Measurements from ENCODE around the gene PRELP. TPM values are rescaled to one million over a fixed set of nuclear protein-coding genes. Genes with fewer than 3 reads are reported as not detected.
"Not testable (repeated sequence)": the region's sequence is repeated elsewhere in the genome, so short reads cannot be mapped to it uniquely, and the experiment has no call there.

Gene PRELP
- not detected in 2 replicates for total RNA-seq (2014; rRNA removed; shearing (Covaris generic); ENCODE audit: low replicate concordance)

DNA sequence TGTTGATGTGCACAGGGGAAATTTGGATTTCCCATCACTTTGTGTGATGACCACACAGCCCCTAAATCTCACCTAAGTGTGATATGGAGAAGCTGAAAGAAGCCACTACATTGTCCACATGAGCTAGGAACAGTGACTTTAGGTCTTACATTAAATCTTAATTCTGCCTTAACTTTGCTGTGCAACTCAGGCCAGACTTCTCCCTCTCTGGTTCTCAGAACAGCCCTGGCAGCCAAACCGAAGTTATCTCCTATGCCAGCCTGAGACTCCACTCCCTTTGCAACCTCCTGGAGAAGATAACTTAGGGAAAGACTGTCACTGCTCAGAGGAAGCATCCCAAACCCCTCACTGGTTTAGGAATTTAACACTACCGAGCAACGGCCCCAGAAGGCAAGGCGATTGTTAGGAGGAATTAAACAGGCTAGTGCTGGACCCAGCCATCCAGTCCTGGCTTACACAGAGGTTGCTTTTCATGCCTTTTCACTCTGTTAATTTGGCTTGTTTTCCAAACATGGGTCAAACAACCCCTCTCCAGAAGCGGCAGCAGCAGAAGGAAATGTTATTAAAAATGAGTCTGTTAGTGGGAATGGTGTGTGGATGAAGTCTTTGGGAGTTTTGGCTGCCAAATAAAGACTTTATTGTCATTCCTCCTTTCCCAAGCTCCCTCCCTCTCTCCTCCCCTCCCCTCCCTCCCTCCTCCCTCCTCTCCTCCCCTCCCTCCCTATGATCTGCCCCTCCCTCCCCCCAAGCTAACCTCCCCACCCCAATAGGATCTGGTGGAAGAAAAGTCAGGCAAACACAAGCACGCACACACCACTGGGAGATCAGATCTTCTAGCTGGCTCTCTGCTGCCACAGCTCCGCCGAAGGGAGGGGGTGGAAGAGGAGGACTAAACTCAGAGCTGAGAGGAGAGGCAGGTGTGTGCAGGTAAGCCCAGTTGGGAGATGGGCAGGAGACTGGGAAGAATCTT is at the start of gene PRELP:
PRELP (plus strand) TSS at position 795 of the 970 bp plus-strand sequence. CDS start 7,379 bp downstream, outside the sequence.
- no peak for DNase-seq (ENCODE audit: low read depth)
- in situ Hi-C loops (cut with HindIII; ENCODE audit: low pct_unique_long_range_greater_than_20kb, low sequenced_read_pairs) = no loop called here

DNA sequence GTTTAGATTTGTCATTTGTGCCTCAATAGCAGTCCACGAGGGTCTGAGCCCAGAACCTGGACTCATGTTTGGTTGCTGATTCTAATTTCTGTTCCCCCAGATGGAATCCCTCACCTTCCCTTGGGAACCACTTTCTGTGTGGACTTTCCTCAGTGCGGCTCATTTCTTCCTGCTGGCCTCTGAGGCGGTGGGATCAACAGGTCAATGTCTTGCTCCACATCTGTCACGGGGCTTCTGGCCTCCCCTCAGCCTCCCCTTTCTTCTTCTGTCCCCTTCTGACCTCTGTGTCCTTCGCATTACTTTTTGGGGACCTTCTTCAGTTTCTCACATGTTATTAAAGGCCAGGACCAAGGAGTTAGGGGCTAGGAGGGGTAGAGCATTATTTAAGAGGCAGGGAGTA is 49.2 kb upstream of the PRELP start:
- DNase-seq (ENCODE audit: low read depth) = no peak
- in situ Hi-C loops (cut with HindIII; ENCODE audit: low pct_unique_long_range_greater_than_20kb, low sequenced_read_pairs) = no loop called here

DNA sequence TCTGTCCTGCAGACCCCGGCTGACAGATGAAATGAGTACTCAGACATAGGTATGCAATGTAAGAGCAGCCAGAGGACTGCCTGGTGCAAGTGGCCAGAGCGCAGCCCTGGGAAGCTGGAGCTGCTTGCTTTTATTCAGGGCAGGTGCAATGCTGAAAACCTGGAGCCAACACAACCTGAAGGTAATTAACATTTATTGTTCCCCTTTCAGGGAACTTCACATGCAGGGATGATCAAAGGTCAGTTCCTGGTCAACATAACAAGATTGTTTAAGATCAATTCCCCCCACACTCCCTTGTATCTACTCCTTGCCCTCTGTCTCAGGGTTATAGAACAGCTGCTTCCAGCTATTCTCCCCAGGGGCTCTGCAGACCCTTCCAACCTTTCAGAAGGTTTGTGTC is 48.7 kb upstream of the PRELP start:
- no peak for DNase-seq (ENCODE audit: low read depth)
- in situ Hi-C loops (cut with HindIII; ENCODE audit: low pct_unique_long_range_greater_than_20kb, low sequenced_read_pairs) = no loop called here

DNA sequence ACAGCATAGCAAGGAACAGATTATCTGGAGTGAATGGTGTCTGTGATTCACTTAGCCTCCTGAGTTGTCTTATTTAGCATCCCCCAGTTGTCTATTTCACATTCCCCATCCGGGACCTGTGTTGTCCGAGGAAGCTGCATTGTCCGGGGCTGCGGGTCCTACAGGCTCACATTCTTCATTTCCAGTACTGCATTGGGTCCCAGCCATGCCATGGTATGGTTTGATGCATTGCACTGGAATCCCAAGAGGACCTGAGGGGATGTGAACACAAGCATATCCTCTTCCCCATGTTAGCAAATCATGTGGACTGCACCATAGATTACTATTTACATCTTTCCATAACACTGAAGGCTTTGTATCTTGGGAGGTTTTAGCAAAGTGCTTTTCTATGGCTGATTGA is 48.2 kb upstream of the PRELP start:
- DNase-seq (ENCODE audit: low read depth) = no peak
- in situ Hi-C loops (cut with HindIII; ENCODE audit: low pct_unique_long_range_greater_than_20kb, low sequenced_read_pairs) = no loop called here

DNA sequence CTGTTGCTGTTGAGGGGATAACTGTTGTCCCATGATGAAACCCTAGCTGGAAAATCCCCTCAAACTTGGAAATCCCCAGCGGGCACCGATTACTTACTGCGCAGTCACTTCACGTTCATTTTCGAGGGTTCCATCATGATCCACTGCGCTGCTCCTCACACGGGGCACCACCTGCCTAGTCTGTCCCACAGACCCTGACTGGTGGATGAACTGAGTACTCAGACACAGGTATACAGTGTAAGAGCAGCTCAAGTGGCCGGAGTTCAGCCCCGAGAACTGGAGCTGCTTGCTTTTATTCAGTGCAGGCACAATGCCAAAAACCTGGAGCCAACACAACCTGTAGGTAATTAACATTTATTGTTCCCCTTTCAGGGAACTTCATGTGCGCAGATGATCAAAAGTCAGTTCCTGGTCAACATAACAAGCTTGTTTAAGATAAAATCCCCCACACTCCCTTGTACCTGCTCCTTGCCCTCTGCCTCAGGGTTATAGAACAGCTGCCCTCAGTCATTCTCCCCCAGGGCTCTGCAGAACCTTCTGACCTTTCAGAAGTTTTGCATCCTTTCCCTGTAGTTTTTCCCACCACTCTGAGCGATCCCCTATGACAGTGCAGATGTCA is 46.5 kb upstream of the PRELP start:
- DNase-seq (ENCODE audit: low read depth) = no peak
- in situ Hi-C loops (cut with HindIII; ENCODE audit: low pct_unique_long_range_greater_than_20kb, low sequenced_read_pairs) = no loop called here

DNA sequence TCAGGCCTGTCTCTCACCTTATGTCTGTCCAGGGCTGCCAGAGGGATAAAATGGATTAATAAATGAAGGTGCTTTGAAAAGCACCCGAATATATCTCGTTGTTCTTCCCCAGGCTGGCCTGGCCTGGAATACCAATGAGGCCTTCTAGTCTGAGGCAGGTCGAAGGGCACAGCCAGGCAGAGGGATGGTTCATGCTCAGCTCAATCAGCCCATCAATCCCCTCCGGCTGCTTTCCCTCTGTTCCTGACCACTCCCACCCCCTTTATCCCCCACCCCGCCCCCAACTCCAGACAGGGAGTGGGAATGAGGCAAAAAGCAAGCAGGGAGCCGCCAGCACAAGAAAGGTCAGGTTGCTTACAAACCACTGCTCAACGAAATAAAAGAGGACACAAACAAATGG is 40.0 kb upstream of the PRELP start:
- in situ Hi-C loops (cut with HindIII; ENCODE audit: low pct_unique_long_range_greater_than_20kb, low sequenced_read_pairs) = no loop called here

DNA sequence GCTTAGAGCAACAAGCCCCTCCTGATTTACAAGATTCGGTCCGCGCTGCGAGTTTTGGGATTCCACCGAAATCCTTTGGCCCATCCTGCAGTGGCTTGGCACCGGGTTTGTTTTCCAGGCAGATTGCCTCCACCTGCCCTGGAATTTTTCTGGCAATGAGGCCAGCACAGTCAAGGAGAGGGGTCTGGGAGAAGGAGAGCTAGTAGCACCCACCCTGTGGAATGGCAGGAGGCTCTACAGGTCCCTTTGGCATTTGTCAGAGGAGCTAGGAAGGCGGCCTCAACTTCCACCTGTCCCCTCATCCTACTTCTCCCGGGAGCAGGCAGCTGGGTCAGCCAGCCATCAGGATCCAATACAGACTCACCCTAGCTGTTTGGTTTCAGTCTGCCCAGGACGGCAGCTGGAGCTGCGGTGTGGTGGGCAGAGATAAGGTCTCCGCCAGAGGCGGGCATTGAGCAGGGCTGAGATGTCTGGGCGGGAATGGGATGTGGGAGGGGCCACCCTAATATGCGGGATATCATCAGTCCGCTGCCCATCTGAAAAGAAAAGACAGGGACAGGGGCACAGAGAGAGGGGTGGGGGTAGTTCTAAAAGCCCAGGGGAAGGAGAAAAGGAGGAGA is 37.8 kb upstream of the PRELP start:
- in situ Hi-C loops (cut with HindIII; ENCODE audit: low pct_unique_long_range_greater_than_20kb, low sequenced_read_pairs) = no loop called here
- no peak for DNase-seq (ENCODE audit: low read depth)

More for the DNA sequence above, 40.0 kb upstream of the PRELP start:
- DNase-seq (ENCODE audit: low read depth) = no peak

DNA sequence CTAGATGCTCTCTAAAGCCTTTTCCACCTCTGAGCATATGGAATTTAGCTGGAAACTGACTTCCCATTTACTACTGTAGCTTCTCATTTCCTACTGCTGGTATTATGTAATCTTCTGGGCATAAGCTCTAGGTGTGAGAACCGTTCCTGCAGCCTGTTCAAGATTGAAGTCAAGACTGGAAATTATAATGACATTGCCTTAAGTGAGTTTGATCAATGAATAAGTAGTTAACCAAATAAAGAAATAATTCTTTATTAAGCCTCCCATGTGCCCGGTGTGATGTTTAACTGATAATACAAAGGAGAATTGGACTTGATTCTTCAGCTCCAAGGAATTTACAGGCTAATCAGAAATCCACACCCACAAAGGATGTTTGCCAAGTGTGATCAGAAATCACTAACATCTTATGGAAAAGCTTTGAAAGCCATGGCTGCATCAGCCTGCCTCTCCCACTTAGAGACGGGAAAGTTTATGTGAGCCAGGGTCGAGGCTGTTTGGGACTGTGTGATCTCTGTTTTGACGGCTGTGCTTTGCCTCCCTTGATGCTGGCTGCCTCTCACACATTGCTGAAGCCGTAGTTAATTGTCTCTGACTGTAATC is 36.4 kb upstream of the PRELP start:
- DNase-seq (ENCODE audit: low read depth) = no peak
- in situ Hi-C loops (cut with HindIII; ENCODE audit: low pct_unique_long_range_greater_than_20kb, low sequenced_read_pairs) = no loop called here

DNA sequence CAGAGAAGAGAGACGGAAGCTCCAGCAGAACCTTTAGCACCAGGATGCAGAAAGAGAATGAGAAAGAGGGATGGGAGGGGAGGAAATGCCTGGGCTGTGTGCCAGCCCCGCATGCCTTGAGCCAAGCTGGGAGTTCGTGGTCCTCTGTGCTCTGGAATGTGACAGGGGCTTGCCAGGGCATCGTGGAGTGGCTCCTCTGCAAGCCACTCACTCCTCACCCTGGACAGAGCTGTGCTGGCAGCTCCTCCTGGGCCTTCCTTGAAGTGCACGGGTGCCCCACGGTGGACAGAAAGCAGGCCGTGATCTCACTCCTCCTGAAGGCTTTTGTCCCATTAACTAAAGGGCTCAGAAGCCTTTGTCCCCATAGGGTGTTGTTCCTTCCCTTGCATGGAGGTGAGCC is 34.8 kb upstream of the PRELP start:
- in situ Hi-C loops (cut with HindIII; ENCODE audit: low pct_unique_long_range_greater_than_20kb, low sequenced_read_pairs) = no loop called here
- DNase-seq (ENCODE audit: low read depth) = peak; percentile 24

DNA sequence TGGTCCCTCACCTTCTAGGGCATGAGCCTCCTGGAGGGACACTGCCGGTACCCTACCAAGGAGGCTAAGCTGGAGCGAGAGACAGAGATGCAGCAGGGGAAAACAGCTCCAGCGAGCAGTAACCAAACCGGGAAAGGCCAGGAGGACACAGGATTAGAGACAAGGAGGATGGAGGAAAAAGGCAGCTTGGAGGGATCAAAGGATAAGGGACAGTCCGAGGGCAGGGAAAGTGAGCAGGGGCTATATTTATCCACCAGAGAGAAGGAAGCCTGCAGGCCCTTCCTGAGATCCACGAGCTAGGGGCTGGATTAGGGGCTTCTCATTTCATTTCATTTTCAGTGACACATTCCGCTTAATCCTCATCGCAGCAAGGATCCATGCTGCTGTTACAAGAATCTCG is 33.8 kb upstream of the PRELP start:
- in situ Hi-C loops (cut with HindIII; ENCODE audit: low pct_unique_long_range_greater_than_20kb, low sequenced_read_pairs) = no loop called here
- DNase-seq (ENCODE audit: low read depth) = no peak

DNA sequence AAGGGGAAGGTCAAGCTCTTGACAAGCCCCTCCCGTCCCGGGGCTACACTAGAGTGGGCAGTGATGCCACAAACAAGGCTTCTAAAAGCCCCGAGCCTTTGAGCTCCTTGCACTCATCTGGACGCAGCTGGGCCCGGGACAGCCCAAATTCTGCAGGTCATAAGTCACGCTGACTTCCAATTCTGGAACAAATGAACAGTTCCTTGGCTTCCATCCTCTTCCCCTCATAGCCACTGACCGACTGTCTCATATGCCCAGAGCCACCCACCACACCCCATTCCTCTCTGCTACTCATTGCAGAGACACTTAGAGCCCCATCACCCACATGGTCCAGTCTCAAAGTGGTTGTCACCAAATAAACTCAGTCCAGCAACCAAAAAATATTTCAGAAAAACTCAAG is 32.8 kb upstream of the PRELP start:
- in situ Hi-C loops (cut with HindIII; ENCODE audit: low pct_unique_long_range_greater_than_20kb, low sequenced_read_pairs) = no loop called here

DNA sequence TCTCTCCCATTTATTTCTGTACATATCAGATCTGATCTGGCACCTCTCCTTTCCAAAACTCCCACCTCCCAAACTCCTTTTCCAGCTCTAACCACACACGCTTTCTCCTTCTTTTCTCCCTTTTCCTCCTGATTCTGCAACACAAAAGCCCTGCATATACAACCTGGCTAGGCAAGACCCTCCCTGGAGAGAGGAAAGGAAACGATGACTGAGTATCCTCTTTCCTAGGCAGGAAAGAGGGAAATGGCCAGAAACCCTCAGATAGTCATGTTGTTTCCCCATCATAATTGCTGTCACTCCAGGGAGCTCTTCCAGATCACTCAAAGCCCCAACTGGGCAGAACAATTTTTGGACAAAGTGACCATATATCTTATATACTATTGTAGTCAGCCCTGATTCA is 32.3 kb upstream of the PRELP start:
- in situ Hi-C loops (cut with HindIII; ENCODE audit: low pct_unique_long_range_greater_than_20kb, low sequenced_read_pairs) = no loop called here
- DNase-seq (ENCODE audit: low read depth) = no peak

More for the DNA sequence above, 32.8 kb upstream of the PRELP start:
- DNase-seq (ENCODE audit: low read depth) = no peak

DNA sequence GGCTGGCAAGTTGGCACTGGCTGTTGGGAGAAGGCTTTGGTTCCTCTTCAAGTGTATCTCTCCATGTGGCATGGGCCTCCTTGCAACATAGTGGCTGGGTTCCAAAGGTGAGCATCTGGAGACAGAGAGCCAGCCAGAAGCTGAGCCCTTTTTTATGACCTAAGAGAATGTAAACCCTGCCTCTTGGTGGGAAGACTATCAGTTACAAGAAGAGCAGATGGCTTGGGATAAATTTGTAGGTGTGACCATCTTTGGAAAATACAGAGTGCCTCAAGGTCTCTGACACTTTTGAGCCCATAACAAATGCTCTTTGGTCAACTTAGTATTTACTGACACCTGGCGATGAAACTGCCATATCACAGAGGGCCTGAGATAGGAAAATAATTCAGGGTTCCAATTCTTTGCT is 31.4 kb upstream of the PRELP start:
- DNase-seq (ENCODE audit: low read depth) = no peak
- in situ Hi-C loops (cut with HindIII; ENCODE audit: low pct_unique_long_range_greater_than_20kb, low sequenced_read_pairs) = no loop called here

DNA sequence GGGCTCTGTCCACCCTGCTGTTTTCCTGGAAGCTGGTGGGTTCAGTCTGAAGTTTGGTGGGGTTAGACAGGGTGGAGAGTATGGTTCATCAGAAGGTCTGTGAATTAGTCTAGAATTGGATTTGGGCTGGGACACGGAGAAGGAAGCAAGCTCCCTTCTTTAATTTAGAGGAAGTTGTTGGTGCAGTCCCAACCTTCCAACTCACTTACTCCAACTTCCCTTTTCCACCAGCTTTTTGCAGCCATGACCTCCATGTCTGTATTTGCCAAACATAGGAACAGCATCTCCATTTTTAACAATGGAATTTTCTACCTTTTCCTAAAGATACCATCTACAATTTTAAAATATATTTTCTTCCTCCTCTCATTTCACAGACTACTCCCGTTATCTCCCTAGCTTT is 28.5 kb upstream of the PRELP start:
- no peak for DNase-seq (ENCODE audit: low read depth)
- in situ Hi-C loops (cut with HindIII; ENCODE audit: low pct_unique_long_range_greater_than_20kb, low sequenced_read_pairs) = no loop called here

DNA sequence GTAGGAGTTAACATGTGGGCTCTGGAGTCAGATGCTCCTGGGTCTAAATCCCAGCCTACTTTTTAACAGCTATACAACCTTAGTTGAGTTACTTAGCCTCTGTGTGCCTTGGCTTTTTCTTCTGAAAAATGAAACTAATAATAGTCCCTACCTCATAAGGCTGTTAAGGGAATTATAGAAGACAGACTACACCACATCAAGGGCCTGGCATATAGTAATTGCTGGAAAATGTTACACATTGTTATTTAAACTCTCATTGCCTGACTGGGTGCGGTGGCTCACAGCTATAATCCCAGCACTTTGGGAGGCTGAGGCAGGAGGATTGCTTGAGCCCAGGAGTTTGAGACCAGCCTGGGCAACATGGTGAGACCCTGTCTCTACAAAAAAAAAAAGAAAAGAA is 28.0 kb upstream of the PRELP start:
- DNase-seq (ENCODE audit: low read depth); in situ Hi-C loops (cut with HindIII; ENCODE audit: low pct_unique_long_range_greater_than_20kb, low sequenced_read_pairs): not testable (repeated sequence)

DNA sequence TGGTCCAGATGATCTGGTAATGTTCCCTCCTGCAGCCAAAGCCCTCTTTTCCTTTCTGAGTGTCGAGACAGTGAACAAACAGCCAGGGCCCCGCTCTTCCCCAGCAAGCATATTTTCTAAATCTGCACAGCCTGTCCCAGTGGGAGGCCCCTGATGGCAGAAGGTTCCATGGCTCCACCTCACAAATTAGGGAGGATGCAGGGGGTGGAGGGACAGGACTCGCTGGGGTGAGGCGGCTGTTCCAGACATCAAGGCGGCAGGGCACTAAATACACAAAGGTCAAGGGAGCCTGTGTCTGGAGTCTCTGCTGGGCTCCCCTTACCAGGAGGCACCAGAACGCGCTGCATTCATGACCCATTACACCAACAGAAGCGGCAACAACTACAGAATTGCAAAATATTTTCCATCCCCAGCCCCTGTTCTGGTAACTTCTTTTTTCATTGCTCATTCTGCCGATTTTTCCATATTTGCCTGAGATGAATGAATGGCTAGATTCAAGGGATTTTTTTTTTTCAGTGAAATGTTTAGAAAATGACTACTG is 27.0 kb upstream of the PRELP start:
- in situ Hi-C loops (cut with HindIII; ENCODE audit: low pct_unique_long_range_greater_than_20kb, low sequenced_read_pairs) = no loop called here
- DNase-seq (ENCODE audit: low read depth) = no peak

DNA sequence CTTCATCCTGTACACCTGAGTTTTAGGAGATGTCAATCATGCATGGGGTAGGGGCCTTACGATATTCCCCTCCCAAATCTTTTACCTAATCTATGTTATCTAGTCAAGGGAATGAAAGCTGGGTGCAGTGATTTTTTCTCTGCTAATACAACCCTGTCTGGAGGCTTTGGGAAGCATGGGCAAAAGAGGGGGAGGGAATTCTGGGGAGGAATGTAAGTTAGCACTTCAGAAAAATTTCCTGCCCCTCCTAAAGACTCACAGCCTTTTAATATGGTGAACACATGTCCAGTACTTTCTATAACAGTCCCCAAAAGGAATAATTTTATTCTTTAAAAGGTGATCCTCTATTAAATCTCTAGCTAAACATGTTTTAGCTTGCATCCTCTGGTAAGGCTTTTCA is 25.6 kb upstream of the PRELP start:
- no peak for DNase-seq (ENCODE audit: low read depth)
- in situ Hi-C loops (cut with HindIII; ENCODE audit: low pct_unique_long_range_greater_than_20kb, low sequenced_read_pairs) = no loop called here

DNA sequence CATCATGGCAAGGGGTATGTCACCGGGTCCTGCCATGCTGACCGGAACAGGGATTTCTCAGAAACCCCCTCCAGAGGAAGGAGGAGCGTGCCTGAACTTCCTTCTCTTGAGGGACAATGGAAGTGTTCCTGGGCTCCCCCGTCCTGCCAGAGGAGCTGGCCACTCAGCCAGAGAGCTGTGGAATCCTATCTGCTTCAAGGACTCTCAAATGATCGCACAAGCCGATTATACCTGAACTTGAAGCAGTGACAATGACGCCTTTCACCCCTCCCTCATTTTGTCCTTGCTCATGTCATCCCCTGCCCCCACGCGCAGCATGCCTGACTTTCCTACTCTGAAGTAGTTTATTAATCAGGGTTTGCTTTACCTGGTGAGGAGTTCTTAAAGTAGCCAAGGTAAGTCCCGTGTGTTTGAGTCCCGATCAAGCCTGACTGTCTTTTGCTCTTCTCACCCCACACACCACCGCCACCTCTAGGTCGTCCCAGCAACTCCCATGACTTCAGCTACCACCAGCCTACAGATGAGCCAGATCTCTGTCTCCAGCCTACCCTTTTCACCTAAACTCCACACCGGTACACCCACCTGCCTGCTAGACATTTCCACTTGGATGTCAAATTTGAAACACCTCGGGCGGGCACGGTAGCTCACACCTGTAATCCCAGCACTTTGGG is 25.0 kb upstream of the PRELP start:
- in situ Hi-C loops (cut with HindIII; ENCODE audit: low pct_unique_long_range_greater_than_20kb, low sequenced_read_pairs) = no loop called here
- DNase-seq (ENCODE audit: low read depth) = no peak
